HG03442 (cell line): ENCODE results near the gene KCNMA1.
"Not testable (repeated sequence)": the region's sequence is repeated elsewhere in the genome, so short reads cannot be mapped to it uniquely, and the experiment has no call there.

ENCODE experiments used
- ATAC-seq: cut with Tn5 transposase; IDR thresholded peaks from one replicate; pipeline ENCODE4 v1.9.1; 2021; ENCODE audit warnings: mild to moderate bottlenecking, moderate library complexity; ENCODE audit not compliant: unreplicated experiment

KCNMA1 gene

GRCh38 chr10:77664696-77665095 is 27.1 kb upstream of the KCNMA1 start:
- no peak for ATAC-seq

- ATAC-seq, result no peak
Observed at GRCh38 chr10:77664008-77664407, 26.4 kb upstream of the KCNMA1 start.

GRCh38 chr10:77661674-77662073 is 24.1 kb upstream of the KCNMA1 start:
- no peak for ATAC-seq

- ATAC-seq, result no peak
Observed at GRCh38 chr10:77661100-77661499, 23.5 kb upstream of the KCNMA1 start.

GRCh38 chr10:77659046-77659670 is 21.6 kb upstream of the KCNMA1 start:
- ATAC-seq, result not testable (repeated sequence)

GRCh38 chr10:77653210-77653609 is 15.6 kb upstream of the KCNMA1 start:
- no peak for ATAC-seq

- ATAC-seq, result no peak
Observed at GRCh38 chr10:77649333-77650331, 12.0 kb upstream of the KCNMA1 start.

- ATAC-seq, result no peak
Observed at GRCh38 chr10:77648472-77648871, 10.9 kb upstream of the KCNMA1 start.

GRCh38 chr10:77647543-77648293 is 10.1 kb upstream of the KCNMA1 start:
- no peak for ATAC-seq

- ATAC-seq, result no peak
Observed at GRCh38 chr10:77644557-77645243, 7.1 kb upstream of the KCNMA1 start.

- no peak for ATAC-seq
Observed at GRCh38 chr10:77643795-77644468, 6.3 kb upstream of the KCNMA1 start.

- ATAC-seq, result no peak
Observed at GRCh38 chr10:77641788-77642397, 4.3 kb upstream of the KCNMA1 start.

- ATAC-seq, result no peak
Observed at GRCh38 chr10:77641344-77641743, 3.7 kb upstream of the KCNMA1 start.

GRCh38 chr10:77640167-77640566 is 2.6 kb upstream of the KCNMA1 start:
- ATAC-seq, result no peak

GRCh38 chr10:77639756-77640155 is 2.1 kb upstream of the KCNMA1 start:
- no peak for ATAC-seq

GRCh38 chr10:77638321-77639101 is 903 bp upstream of the KCNMA1 start:
- no peak for ATAC-seq

GRCh38 chr10:77636967-77637531 is 559 bp downstream of the KCNMA1 start:
- ATAC-seq, result no peak

GRCh38 chr10:77636282-77636966 is 1.2 kb downstream of the KCNMA1 start:
- ATAC-seq, result no peak
